Panc1 (cell line): Measurements from ENCODE around the gene VPS16. TPM values are rescaled to one million over a fixed set of nuclear protein-coding genes. Genes with fewer than 3 reads are reported as not detected.

Experiments used
- ATAC-seq: fragments of 200-7000 bp; cut with Tn5 transposase; 2 replicates; pipeline ENCODE4 v1.9.1; 2020; ENCODE audit warnings: mild to moderate bottlenecking, moderate library complexity
- BruUV-seq: library from RNA; stranded (reverse); fragments of 400-500 nt; replicated peaks from 2 replicates; lab custom pipeline; 2021; lab: Mats Ljungman, UMichigan
- CTCF ChIA-PET: fragments of 300-600 bp; sonication (Branson Sonifier 250); formaldehyde crosslinking; loops from one replicate; lab custom pipeline; 2022; ENCODE audit warnings: antibody characterized with exemption; lab: Charles Lee
- POLR2A ChIA-PET: fragments of 300-600 bp; sonication (Branson Sonifier 250); formaldehyde crosslinking; loops from one replicate; lab custom pipeline; 2022; ENCODE audit warnings: antibody characterized with exemption; lab: Charles Lee
- DNase-seq: peaks from one replicate; pipeline ENCODE4 v3.0.0-alpha.2; 2010; ENCODE audit warnings: low read depth, low spot score
- H3K27ac ChIP-seq: 2 replicates; pipeline ENCODE4 v1.5.1; 2011; ENCODE audit warnings: mild to moderate bottlenecking, low read length, inconsistent platforms
- H3K27me3 ChIP-seq: fragments of 200-500 bp; sonication (Bioruptor generic); 2 replicates; pipeline ENCODE4 v1.6.0; 2014; ENCODE audit warnings: low read length, inconsistent platforms; ENCODE audit not compliant: control insufficient read depth, insufficient read depth
- H3K36me3 ChIP-seq: fragments of 200-500 bp; sonication (Bioruptor generic); 2 replicates; pipeline ENCODE4 v1.5.1; 2014; ENCODE audit warnings: inconsistent platforms, mild to moderate bottlenecking, low read length, moderate library complexity; ENCODE audit not compliant: control insufficient read depth, insufficient read depth
- H3K4me1 ChIP-seq: 2 replicates; pipeline ENCODE4 v1.5.1; 2011; ENCODE audit warnings: inconsistent platforms, mild to moderate bottlenecking, low read length, moderate library complexity; ENCODE audit not compliant: control insufficient read depth, insufficient read depth
- H3K4me3 ChIP-seq, 2 experiments: 2 replicates each; pipeline ENCODE4 v1.5.1; 2011 to 2012; ENCODE audit warnings: low read depth in 2 of 2, low read length in 2 of 2, mild to moderate bottlenecking in 2 of 2, inconsistent platforms in 1 of 2, moderate library complexity in 1 of 2
- H3K9me3 ChIP-seq: fragments of 200-500 bp; sonication (Bioruptor generic); 2 replicates; pipeline ENCODE4 v1.5.1; 2014; ENCODE audit warnings: low read depth, mild to moderate bottlenecking, inconsistent platforms, low read length, moderate library complexity; ENCODE audit not compliant: control insufficient read depth, insufficient read depth
- POLR2AphosphoS5 ChIP-seq: IDR thresholded peaks from 2 replicates; pipeline ENCODE4 v1.6.1; 2012; ENCODE audit warnings: mild to moderate bottlenecking, low read depth, low read length, moderate library complexity
- SIN3A ChIP-seq: IDR thresholded peaks from 2 replicates; pipeline ENCODE4 v1.6.1; 2012; ENCODE audit warnings: low read depth, mild to moderate bottlenecking, low read length, moderate library complexity, borderline replicate concordance; ENCODE audit not compliant: insufficient read depth
- TCF7L2 ChIP-seq: IDR thresholded peaks from 2 replicates; pipeline ENCODE4 v1.6.1; 2011; ENCODE audit warnings: mild to moderate bottlenecking, low read depth, low read length, inconsistent platforms
- in situ Hi-C: cut with HindIII; loops from 2 replicates; pipeline ENCODE4 v1.10.0; 2016; ENCODE audit warnings: low sequenced_read_pairs, low pct_unique_long_range_greater_than_20kb
- intact Hi-C: fragments of 100-400 bp; cut with micrococcal nuclease; formaldehyde crosslinking; loops from one replicate; pipeline ENCODE4 v1.10.0; 2022; ENCODE audit not compliant: unreplicated experiment
- total RNA-seq: library from RNA; stranded (reverse); gene quantifications from one replicate; pipeline ENCODE4 v1.2.1, GENCODE V29; 2021; ENCODE audit not compliant: unreplicated experiment
- TF ChIP-seq, protein P1 (sequence below), 2 experiments: IDR thresholded peaks; 2 replicates each; pipeline ENCODE4 v1.6.1; 2011 to 2012; ENCODE audit warnings: low read depth in 2 of 2, control low read depth in 1 of 2, low read length in 1 of 2, mild to moderate bottlenecking in 1 of 2, moderate library complexity in 1 of 2; ENCODE audit not compliant: insufficient read depth in 1 of 2
- TF ChIP-seq, protein P2 (sequence below): fragments of 450-650 bp; IDR thresholded peaks from 2 replicates; pipeline ENCODE4 v1.5.1; 2017; ENCODE audit warnings: mild to moderate bottlenecking

The VPS16 gene
- total RNA-seq, 1 experiment from 2014 or later: 35.3 TPM

DNA sequence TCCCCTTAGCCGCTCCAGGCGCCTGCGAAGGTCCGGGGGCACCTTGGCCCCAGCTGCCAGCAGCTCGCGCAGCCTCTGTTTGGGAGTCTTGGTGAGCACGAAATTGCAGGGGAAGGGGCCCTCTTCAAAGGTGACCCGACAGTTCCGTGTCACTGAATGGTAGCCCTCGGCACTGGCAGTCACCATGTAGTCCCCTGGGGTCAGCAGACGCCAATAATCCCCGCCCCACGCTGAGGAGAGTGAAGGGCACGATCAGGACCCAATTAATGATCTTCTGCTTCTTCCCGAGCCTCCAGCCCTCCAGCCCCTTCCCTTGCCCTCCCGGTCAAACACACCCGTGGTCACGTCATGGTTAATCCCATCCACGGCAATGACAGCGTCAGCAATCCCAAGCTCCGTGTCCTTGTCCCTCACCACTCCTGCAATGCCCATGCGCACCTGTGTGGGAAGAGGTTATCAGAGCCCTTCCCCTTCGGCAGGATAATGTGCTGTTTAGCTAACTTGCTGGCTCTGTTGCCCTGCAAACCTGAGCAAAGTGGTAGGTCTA, 46.3 kb upstream of the VPS16 start:
- intact Hi-C loops (no loop called here), in situ Hi-C loops (no loop called here)
- BruUV-seq: no TSS peak
- H3K9me3 ChIP-seq: no peaks in the 10 kb centered on the region
- ATAC-seq: no peak
- DNase-seq: no peak
- no peaks in the 10 kb centered on the region for H3K36me3 ChIP-seq
- CTCF ChIA-PET: no interaction called here
- POLR2A ChIA-PET: no interaction called here
- no peaks in the 10 kb centered on the region; the same call in 1 of the 2 replicates for H3K4me1 ChIP-seq
- H3K27ac ChIP-seq: no peak overlapping the region
- TF ChIP-seq TCF7L2: no peak
- TF ChIP-seq, protein P1, sequence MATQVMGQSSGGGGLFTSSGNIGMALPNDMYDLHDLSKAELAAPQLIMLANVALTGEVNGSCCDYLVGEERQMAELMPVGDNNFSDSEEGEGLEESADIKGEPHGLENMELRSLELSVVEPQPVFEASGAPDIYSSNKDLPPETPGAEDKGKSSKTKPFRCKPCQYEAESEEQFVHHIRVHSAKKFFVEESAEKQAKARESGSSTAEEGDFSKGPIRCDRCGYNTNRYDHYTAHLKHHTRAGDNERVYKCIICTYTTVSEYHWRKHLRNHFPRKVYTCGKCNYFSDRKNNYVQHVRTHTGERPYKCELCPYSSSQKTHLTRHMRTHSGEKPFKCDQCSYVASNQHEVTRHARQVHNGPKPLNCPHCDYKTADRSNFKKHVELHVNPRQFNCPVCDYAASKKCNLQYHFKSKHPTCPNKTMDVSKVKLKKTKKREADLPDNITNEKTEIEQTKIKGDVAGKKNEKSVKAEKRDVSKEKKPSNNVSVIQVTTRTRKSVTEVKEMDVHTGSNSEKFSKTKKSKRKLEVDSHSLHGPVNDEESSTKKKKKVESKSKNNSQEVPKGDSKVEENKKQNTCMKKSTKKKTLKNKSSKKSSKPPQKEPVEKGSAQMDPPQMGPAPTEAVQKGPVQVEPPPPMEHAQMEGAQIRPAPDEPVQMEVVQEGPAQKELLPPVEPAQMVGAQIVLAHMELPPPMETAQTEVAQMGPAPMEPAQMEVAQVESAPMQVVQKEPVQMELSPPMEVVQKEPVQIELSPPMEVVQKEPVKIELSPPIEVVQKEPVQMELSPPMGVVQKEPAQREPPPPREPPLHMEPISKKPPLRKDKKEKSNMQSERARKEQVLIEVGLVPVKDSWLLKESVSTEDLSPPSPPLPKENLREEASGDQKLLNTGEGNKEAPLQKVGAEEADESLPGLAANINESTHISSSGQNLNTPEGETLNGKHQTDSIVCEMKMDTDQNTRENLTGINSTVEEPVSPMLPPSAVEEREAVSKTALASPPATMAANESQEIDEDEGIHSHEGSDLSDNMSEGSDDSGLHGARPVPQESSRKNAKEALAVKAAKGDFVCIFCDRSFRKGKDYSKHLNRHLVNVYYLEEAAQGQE (IDR thresholded peaks at IDR 0.05; ENCODE audit: insufficient read depth in 1 of 2, low read depth in 2 of 2, low read length in 1 of 2): no peak
- no peak for TF ChIP-seq POLR2AphosphoS5
- TF ChIP-seq SIN3A: no peak
- TF ChIP-seq, protein P2, sequence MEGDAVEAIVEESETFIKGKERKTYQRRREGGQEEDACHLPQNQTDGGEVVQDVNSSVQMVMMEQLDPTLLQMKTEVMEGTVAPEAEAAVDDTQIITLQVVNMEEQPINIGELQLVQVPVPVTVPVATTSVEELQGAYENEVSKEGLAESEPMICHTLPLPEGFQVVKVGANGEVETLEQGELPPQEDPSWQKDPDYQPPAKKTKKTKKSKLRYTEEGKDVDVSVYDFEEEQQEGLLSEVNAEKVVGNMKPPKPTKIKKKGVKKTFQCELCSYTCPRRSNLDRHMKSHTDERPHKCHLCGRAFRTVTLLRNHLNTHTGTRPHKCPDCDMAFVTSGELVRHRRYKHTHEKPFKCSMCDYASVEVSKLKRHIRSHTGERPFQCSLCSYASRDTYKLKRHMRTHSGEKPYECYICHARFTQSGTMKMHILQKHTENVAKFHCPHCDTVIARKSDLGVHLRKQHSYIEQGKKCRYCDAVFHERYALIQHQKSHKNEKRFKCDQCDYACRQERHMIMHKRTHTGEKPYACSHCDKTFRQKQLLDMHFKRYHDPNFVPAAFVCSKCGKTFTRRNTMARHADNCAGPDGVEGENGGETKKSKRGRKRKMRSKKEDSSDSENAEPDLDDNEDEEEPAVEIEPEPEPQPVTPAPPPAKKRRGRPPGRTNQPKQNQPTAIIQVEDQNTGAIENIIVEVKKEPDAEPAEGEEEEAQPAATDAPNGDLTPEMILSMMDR: no peak
- H3K27me3 ChIP-seq: peaks cover 20% of the 10 kb centered on the region
- H3K4me3 ChIP-seq: no peak overlapping the region

DNA sequence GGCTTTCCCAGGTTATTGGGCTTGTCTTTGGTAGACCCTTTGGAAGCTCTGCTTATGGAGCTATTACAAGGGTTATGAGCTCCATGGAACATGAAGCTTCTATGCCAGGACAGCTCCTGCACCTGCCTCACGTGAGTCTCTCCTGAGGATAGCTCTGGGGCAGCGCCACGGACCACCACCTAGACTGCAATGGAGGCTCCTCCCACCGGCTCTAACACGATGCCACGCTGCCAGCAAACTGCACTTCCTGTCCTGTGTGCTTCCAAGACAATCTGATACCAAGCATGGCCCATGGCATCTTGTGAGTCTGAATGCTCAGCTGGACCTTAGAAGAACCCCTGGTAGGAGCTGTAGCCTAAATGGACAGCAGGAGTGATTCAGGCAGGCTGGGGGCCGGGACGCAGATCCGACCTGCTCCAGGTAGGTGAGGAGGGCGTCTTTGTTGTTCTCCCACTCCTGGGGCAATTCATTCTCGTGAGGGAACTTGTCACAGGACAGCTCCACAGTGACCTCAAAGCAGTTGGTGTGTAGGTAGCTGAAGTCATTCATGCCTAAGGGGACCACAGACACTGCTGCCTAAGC, 45.6 kb upstream of the VPS16 start:
- no TSS peak for BruUV-seq
- DNase-seq (no peak), ATAC-seq (no peak)
- H3K4me3 ChIP-seq: no peak overlapping the region
- ChIA-PET POLR2A (no interaction called here), CTCF (no interaction called here)
- in situ Hi-C loops (no loop called here), intact Hi-C loops (no loop called here)
- H3K27me3 ChIP-seq: peaks cover 20% of the 10 kb centered on the region
- H3K27ac ChIP-seq: no peak overlapping the region
- H3K4me1 ChIP-seq: no peaks in the 10 kb centered on the region; the same call in 1 of the 2 replicates
- H3K36me3 ChIP-seq: no peaks in the 10 kb centered on the region
- TF ChIP-seq POLR2AphosphoS5 (no peak), TCF7L2 (no peak), SIN3A (no peak)
- TF ChIP-seq, protein P1 (IDR thresholded peaks at IDR 0.05; ENCODE audit: insufficient read depth in 1 of 2, low read depth in 2 of 2, low read length in 1 of 2): no peak
- TF ChIP-seq, protein P2: no peak
- H3K9me3 ChIP-seq: no peaks in the 10 kb centered on the region
